ENCODE measurements around the gene ZC3H12C. TPM values are rescaled to one million over a fixed set of nuclear protein-coding genes. Genes with fewer than 3 reads are reported as not detected.

ZC3H12C gene
- total RNA-seq, 1 experiment from 2014 or later: 9.8 TPM

DNA sequence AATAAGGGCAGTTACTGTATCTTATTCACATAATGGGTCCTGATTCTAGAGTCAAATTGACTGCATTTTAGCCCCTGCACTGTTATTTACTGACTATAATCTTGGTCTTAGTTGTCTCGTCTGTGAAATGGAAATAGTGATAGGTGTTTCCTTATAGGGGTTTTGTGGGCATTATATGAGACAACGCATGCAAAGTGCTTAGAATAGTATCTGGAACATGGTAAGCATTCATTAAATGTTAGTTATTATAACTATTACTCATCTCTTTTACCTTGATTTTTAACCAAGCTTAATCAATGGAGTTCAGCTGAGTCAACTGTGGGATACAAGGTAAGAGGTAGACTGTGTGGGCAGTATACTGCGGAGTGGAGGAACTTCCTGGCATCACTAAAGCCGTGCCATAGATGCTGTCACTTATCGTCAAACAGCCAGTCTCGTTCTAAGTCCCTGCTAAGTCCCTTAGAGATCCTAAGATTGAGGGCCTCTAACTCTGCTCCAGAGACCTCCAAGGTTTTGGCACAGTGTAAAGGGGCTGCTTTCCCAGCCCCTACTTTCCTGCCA, 2.6 kb upstream of the ZC3H12C start:
- in situ Hi-C loops (cut with HindIII; ENCODE audit: low pct_unique_long_range_greater_than_20kb, low sequenced_read_pairs): no loop called here
- DNase-seq (ENCODE audit: low read depth, low spot score): no peak

DNA sequence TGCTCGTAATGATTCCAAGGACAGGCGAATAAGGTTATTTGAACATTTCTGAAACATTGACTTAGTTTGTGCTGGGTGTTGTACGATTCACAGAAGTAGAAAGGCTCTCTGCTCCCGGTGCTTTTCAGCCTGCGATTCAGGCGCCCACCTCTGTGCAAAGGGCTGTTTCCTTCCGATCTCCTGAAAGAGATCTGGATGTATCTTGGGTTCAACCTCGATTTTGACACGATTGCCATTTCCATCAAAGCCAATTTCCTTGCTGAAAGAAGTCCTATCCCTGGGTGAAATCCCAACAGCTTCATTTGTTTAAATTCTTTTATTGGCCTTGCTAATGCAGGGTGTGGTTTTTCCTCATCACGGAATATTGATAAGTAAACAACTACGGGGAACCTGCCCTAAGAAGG, 1.1 kb upstream of the ZC3H12C start:
- in situ Hi-C loops (cut with HindIII; ENCODE audit: low pct_unique_long_range_greater_than_20kb, low sequenced_read_pairs): no loop called here
- no peak for DNase-seq (ENCODE audit: low read depth, low spot score)

DNA sequence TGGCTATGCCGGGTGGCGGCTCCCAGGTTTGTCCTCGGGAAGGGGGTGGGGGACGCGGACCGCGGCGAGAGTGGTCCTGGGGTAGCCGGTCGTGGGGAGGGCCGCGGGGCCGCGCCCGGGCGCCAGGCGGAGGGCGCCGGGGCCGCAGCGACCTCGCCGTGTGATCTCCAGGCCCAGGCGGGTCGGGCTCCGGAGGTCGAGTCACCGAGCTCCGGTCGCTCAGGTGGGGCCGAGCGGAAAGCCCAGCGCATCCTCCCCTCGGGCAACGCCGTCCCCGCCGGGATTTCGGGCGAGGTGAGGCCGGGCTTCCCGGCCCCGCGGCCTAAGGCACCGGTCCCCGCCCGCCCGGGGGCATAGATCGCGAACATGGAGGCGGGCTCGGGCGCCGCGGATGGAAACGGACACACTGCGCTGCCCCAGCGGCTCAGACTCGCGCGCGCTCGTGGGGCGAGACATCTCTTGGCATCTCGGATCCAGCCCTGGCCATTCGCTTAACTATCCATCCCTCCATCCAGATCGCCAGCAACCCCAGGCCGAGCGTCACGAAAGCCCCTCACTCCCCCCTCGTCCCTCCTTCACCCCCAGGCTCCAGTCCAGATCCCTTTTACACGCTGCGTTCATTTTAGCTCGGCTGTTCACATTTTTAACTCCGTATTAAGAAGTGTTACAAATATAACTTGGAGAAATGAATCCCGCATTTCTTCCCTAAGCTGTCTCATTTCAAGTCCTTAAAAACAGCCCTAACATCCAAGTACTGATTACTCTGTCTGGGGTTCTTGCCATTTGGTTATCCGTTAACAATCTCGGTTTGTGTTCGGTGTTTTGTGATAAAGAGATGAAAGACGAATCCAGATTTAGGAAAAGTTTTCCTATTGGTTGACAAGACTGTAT, 460 bp downstream of the ZC3H12C start:
- DNase-seq (ENCODE audit: low read depth, low spot score): peak; percentile 42
- in situ Hi-C loops (cut with HindIII; ENCODE audit: low pct_unique_long_range_greater_than_20kb, low sequenced_read_pairs): no loop called here

- in situ Hi-C loops (cut with HindIII; ENCODE audit: low pct_unique_long_range_greater_than_20kb, low sequenced_read_pairs): no loop called here
- no peak for DNase-seq (ENCODE audit: low read depth, low spot score)
Observed at GRCh38 chr11:110094298-110095285, 1.4 kb downstream of the ZC3H12C start.

DNA sequence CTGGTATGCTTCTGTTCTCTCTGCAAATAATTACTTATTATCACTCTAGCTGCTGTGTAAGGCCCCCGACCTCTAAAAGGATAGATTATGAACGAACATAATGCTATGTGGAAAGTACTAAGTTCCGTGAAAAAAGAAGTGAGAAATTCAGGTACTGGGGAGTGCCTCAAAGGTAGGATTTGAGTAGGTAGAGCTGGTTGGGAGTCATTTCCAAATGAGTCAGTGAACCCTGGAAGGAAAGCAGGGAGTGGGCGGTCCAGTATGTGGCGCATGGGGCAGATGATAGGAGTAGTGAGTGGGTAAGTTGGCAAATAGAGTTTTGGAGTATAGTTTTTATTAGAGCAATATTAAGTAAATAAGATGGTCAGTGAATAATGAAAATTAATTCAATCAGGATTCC, 2.4 kb downstream of the ZC3H12C start:
- no peak for DNase-seq (ENCODE audit: low read depth, low spot score)
- in situ Hi-C loops (cut with HindIII; ENCODE audit: low pct_unique_long_range_greater_than_20kb, low sequenced_read_pairs): no loop called here

DNA sequence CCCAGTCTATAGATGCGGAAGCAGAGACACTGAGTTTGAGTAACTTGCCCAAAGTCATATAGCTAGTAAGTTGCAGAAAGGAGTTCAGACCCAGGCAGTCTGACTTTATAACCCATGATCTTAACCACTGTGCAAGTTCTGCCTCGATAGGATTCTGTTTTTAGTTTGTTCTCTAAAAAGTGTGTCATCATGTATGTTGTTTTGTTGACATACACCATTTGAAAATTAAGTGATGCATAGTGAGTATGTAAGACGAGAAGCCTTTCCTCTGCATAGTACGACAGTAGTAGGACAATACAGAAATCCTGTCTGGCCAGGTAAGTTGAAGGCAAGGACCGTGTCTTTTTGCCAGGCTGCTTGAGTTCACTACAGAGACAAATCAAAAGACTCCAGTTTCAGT, 3.3 kb downstream of the ZC3H12C start:
- in situ Hi-C loops (cut with HindIII; ENCODE audit: low pct_unique_long_range_greater_than_20kb, low sequenced_read_pairs): no loop called here
- no peak for DNase-seq (ENCODE audit: low read depth, low spot score)

GRCh38 chr11:110097459-110098012, 4.3 kb downstream of the ZC3H12C start:
- no peak for DNase-seq (ENCODE audit: low read depth, low spot score)
- in situ Hi-C loops (cut with HindIII; ENCODE audit: low pct_unique_long_range_greater_than_20kb, low sequenced_read_pairs): no loop called here

- DNase-seq (ENCODE audit: low read depth, low spot score): peak; percentile 44
- in situ Hi-C loops (cut with HindIII; ENCODE audit: low pct_unique_long_range_greater_than_20kb, low sequenced_read_pairs): no loop called here
Observed at GRCh38 chr11:110098645-110099044, 5.5 kb downstream of the ZC3H12C start.

GRCh38 chr11:110100476-110101240, 7.5 kb downstream of the ZC3H12C start:
- in situ Hi-C loops (cut with HindIII; ENCODE audit: low pct_unique_long_range_greater_than_20kb, low sequenced_read_pairs): no loop called here
- no peak for DNase-seq (ENCODE audit: low read depth, low spot score)

GRCh38 chr11:110106713-110107274, 13.6 kb downstream of the ZC3H12C start:
- DNase-seq (ENCODE audit: low read depth, low spot score): no peak
- in situ Hi-C loops (cut with HindIII; ENCODE audit: low pct_unique_long_range_greater_than_20kb, low sequenced_read_pairs): no loop called here

- DNase-seq (ENCODE audit: low read depth, low spot score): no peak
- in situ Hi-C loops (cut with HindIII; ENCODE audit: low pct_unique_long_range_greater_than_20kb, low sequenced_read_pairs): no loop called here
Observed at GRCh38 chr11:110110854-110111253, 17.7 kb downstream of the ZC3H12C start.

GRCh38 chr11:110112457-110112856, 19.3 kb downstream of the ZC3H12C start:
- in situ Hi-C loops (cut with HindIII; ENCODE audit: low pct_unique_long_range_greater_than_20kb, low sequenced_read_pairs): no loop called here
- DNase-seq (ENCODE audit: low read depth, low spot score): no peak

- DNase-seq (ENCODE audit: low read depth, low spot score): no peak
- in situ Hi-C loops (cut with HindIII; ENCODE audit: low pct_unique_long_range_greater_than_20kb, low sequenced_read_pairs): no loop called here
Observed at GRCh38 chr11:110113505-110113904, 20.3 kb downstream of the ZC3H12C start.

DNA sequence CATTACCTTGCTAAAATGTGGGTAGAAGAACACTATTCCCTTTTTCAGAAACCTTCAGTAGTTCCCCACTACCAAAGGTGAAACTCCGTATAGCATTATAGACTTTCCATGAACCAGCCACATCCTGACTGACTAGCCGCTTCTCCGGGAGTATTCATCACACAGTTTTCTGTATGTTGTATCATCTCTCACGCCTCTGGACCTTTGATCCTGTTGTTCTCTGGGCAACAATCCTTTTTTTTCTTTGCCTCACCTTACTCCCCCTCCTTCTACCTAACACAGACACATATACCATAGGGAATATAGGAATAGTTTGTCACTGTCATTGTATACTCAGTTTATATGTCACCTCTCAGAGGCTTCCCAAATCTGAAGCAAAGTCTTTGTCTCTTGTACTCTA, 20.8 kb downstream of the ZC3H12C start:
- DNase-seq (ENCODE audit: low read depth, low spot score): no peak
- in situ Hi-C loops (cut with HindIII; ENCODE audit: low pct_unique_long_range_greater_than_20kb, low sequenced_read_pairs): no loop called here

GRCh38 chr11:110119317-110119716, 26.1 kb downstream of the ZC3H12C start:
- no peak for DNase-seq (ENCODE audit: low read depth, low spot score)
- in situ Hi-C loops (cut with HindIII; ENCODE audit: low pct_unique_long_range_greater_than_20kb, low sequenced_read_pairs): no loop called here

DNA sequence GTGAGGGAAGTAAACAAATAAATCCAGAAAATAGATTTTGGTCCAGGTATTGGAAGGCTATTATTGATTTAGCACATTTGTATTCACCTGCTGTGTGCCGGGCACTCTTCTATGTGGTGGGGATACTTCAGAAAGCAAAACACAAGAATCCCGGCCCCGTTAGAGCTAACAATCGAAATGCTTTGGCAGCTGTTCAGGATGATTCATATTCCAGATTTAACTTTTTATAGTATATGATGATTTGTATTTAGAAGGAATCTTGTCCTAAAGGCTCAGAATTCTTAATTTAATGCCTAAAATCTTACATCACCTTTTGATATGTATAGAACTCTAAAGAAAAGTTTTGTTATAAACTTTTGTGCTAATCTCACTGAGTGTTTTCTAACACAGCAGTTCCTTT, 28.0 kb downstream of the ZC3H12C start:
- no peak for DNase-seq (ENCODE audit: low read depth, low spot score)
- in situ Hi-C loops (cut with HindIII; ENCODE audit: low pct_unique_long_range_greater_than_20kb, low sequenced_read_pairs): no loop called here

- DNase-seq (ENCODE audit: low read depth, low spot score): no peak
- in situ Hi-C loops (cut with HindIII; ENCODE audit: low pct_unique_long_range_greater_than_20kb, low sequenced_read_pairs): no loop called here
Observed at GRCh38 chr11:110123003-110123402, 29.8 kb downstream of the ZC3H12C start.
